Left renal pelvis (tissue), 4 donors: ENCODE data around the gene IL1RL2. TPM values are rescaled to one million over a fixed set of nuclear protein-coding genes. Genes with fewer than 3 reads are reported as not detected.

Experiments
- DNase-seq, 4 donors: peaks; one replicate each; pipeline ENCODE4 v3.0.0-alpha.2; 2013; ENCODE audit warnings: low read depth in 4 of 4, low spot score in 3 of 4
- polyA plus RNA-seq, 4 donors: library from polyadenylated mRNA; unstranded; fragments of 120-200 nt; gene quantifications; one replicate each; pipeline ENCODE4 v1.2.1, GENCODE V29; 2013; ENCODE audit not compliant: insufficient read length in 4 of 4

The IL1RL2 gene
- polyA plus RNA-seq, 4 donors, result 0.37 to 1.2 (median 1.1) TPM

DNA sequence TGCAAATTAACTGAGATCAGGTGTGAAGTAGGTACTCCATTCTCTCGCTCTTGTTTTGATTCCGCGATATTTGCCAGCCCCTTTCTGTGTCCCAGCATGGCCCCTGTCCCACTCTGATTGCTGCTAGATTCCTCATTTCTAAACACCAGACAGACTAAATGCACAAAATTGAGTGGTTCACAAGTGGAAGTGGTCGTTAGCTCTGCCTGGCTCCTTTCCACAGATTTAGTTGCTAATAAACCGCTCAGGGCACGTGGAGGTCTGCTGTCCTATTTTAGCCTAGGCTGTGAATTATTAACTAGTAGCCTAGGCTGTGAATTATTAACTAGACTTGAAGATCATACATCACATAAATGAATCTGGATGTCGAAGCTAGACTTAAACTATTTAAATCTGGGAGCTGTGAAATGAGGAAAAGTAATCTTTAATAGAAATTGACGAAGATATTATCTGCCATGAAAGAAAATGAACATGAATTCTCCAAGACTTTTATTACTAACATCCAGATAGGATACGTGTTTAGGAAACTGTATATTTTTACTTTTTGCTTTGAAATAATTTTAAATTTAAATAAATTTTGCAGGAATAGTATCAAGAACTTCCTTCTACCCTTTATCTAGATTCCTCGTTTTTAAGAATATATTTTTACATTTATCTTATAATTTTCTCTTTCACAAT lies 3.7 kb downstream of the IL1RL2 start:
- peak in 3 of 4 donors; percentile 46 to 60 (median 57) for DNase-seq

DNA sequence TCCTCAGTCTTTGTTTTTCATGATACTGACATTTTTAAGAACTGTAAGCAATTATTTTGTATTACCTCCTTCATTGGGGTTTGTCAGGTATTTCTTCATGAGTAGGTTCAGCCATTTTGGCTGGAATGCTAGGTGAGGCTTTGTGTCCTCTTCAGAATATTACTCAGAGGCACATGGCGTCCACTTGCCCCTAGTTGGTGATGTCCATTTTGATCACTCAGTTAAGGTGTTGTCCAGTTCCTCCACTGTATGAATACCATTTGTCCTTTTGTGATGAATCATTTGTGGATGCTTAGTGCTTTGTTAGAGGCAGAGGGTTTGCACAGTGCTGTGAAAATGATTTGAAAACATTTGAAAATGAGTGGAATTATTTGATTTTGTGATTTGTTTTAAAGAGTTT lies 4.7 kb downstream of the IL1RL2 start:
- no peak for DNase-seq

- no peak for DNase-seq
Observed at GRCh38 chr2:102193074-102193473, 6.3 kb downstream of the IL1RL2 start.

- DNase-seq, result no peak
Observed at GRCh38 chr2:102194609-102195268, 7.9 kb downstream of the IL1RL2 start.

- DNase-seq, result no peak
Observed at GRCh38 chr2:102197389-102198137, 10.7 kb downstream of the IL1RL2 start.

DNA sequence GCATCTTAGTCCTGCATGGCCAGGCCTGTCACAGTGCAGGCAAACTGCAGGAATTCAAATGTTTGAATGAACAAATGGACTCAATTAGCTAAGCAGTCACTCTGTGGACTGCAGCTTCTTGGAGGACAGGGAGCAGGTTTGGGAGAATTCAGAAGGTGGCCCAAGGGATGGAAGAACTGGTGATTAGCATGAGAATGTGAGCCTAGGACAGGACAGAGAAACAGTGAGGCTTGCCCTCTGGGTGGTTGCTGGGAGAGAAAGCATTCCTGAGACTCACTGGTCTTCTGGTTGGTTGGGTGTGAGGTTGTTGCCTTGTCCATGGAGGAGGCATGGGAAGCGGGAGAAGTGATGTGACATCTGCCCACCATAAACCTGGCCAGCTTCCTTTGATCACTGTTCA lies 13.7 kb downstream of the IL1RL2 start:
- DNase-seq, result no peak

- no peak for DNase-seq
Observed at GRCh38 chr2:102204638-102205037, 17.8 kb downstream of the IL1RL2 start.

DNA sequence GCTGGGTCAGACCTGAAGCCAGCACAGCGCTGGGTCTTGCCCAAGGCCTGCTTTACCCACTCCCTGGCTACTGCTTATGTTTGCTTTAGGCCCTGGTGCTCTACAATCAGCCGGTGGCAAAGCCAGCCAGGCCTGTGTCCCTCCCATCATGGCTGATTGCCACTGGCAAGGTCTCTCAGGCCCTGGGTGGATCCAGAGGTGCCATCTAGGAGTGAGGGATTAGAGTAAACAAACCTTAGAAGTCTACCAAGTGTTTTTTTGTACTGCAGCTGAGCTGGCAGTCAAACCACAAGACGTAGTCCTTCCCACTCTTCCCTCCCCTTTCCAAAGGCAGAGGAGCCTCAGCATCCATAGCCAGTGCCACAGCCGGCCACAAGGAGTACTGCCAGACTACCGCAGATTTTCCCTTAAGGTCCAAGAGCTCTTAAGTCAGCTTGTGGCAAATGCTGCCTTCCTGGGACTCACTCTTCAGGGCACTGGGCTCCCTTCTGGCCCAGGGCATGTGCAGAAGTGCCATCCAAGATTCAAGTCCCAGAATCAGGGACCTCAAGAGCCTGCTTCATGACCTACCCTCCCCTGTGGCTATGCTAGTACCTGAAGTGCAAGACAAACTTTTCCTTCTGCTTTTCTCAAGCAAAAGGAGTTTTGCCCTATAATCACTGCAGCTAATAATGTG lies 20.0 kb downstream of the IL1RL2 start:
- no peak for DNase-seq

DNA sequence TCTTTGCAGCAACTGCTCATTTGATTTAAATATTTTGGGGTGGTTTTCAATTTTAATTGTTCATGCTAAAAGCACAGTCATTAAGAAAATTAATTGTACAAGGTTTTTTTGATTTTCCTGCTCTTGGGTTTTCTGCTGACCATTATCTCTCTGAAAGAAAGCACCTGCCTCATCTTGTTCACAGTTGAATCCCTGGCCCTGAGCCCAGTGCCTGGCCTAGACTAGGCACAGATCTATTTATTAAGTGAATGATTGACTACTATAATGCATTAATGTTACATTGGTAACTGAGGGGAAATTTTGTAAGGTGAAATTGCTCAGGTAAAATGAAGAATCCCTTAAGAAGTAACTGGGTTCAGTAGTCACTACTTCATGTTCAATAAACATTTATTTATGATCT lies 22.0 kb downstream of the IL1RL2 start:
- no peak for DNase-seq

- no peak for DNase-seq
Observed at GRCh38 chr2:102209474-102209873, 22.7 kb downstream of the IL1RL2 start.

- DNase-seq, result no peak
Observed at GRCh38 chr2:102217032-102217431, 30.2 kb downstream of the IL1RL2 start.

GRCh38 chr2:102224824-102225739 lies 38.3 kb downstream of the IL1RL2 start:
- no peak for DNase-seq

DNA sequence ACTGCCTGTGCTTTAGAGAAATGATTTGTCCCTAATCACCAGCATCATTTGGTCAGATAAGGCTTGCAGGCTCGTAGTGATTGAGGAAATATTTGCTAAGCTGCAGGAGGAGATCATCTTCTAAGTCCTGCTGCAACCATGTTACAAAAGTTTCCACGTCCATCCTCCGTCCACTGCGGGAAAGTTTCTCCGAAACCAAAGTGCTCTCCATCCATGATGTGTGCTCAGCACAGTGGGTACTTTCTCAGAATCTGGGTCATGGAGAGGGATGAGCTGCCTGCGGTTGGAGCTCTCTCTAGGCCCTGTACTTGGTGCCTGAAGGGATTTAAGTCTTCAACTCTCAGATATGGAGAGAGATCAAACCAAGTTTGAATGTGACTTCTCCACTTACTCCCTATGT lies 39.3 kb downstream of the IL1RL2 start:
- DNase-seq, result no peak

DNA sequence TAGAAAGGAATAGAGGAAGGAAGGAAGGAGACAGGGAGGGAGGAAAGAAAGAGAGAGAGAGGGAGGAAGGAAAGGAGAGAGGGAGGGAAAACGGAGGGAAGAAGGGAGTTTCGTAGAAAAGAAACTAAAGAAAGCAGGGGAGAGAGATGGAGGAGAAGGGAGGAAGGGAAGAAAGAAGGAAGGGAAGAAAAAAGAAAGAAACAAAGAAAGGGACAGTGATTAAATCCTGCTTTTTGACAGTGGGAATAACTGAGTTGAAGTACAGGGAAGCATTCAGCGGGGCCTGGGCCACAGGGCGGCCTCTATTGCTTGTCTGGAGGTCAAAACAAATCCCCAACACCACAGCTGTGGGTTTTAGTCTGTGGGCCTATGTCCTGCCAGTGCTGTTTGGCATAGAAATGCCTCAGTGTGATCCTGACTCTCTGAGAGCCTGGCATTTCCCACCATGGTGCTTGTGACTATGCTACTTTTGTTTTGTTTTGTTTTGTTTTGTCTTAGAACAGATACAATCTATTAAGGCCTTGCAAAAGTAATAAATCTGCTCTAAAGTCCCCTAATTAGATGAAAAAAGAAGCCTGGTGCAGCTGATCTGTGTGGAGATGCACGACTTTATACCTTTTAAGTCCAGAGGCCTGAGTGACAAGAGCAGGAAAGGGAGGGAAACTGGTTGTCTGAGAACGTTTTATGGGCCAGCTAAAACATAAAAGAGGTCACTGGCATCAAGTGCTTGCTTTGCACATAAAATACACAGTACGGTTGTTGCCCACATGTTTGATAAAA lies 40.0 kb downstream of the IL1RL2 start:
- no peak for DNase-seq

GRCh38 chr2:102229141-102229769 lies 42.4 kb downstream of the IL1RL2 start:
- DNase-seq, result no peak

DNA sequence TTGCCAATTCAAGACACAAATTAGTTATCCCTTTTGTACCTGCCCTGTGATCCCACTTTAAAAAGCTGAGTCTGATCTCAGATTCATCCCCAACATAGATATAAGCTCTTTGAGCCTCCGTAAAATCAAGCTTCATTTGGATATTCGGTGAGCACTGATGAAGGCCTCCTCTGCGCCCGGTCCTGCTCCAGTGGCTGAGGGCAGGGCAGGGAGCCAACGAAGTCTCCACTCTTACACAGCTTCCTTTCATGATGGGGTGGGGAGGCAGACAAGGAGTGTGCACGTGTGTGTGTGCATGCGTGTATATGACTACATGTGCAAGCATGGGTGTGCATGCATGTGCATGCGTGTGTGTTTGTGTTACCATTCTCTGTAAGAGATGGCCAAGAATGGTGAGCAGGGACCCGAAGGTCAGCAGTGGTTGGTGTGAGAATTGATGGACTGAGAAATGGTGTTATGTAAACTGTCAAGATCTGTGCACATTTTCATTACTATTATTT lies 43.6 kb downstream of the IL1RL2 start:
- no peak for DNase-seq

GRCh38 chr2:102233132-102233884 lies 46.5 kb downstream of the IL1RL2 start:
- DNase-seq, result no peak

DNA sequence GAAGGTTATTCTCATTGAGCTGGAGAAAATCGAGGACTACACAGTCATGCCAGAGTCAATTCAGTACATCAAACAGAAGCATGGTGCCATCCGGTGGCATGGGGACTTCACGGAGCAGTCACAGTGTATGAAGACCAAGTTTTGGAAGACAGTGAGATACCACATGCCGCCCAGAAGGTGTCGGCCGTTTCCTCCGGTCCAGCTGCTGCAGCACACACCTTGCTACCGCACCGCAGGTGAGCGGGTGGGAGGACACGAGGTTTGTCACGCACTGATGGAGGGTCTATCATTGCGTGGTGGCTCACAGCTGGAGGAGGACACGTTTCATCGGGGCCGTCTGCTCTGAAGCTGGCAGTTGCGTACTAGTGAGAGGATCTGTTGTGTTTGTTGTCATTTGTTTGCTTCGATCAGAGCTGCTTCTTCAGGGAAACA lies 48.2 kb downstream of the IL1RL2 start:
- no peak for DNase-seq
